Upper lobe of left lung (tissue), 4 donors: ENCODE results near the gene NR1H2.
A peak's percentile ranks its signal among the peaks of the same experiment; 100 is the strongest.

Source experiments
- CTCF ChIP-seq, 6 experiments: fragments of 450-650 bp in 4 of 6; fragments of 200-600 bp in 2 of 6; sonication (generic) in 2 of 6; IDR thresholded peaks; one replicate each; pipeline ENCODE4 v1.5.1; 2016 to 2019; ENCODE audit warnings: antibody characterized with exemption in 6 of 6
- EP300 ChIP-seq, 4 donors: sonication (generic); formaldehyde crosslinking; IDR thresholded peaks; one replicate each; pipeline ENCODE4 v1.5.1; 2017; ENCODE audit warnings: antibody characterized with exemption in 4 of 4, control low read depth in 2 of 4

- TF ChIP-seq CTCF (IDR thresholded peaks at IDR 0.05) = peak in 2 of 6 experiments; percentile 21 to 27
- no peak for TF ChIP-seq EP300 (IDR thresholded peaks at IDR 0.05)
These were observed 42.3 kb upstream of the NR1H2 start for GRCh38 chr19:50333737-50334617.
